ENCODE measurements around the gene BCAR1. TPM values are rescaled to one million over a fixed set of nuclear protein-coding genes. Genes with fewer than 3 reads are reported as not detected.
A peak's percentile ranks its signal among the peaks of the same experiment; 100 is the strongest.

The BCAR1 gene
- total RNA-seq, 1 experiment from 2014 or later = 68.4 TPM

GRCh38 chr16:75252946-75253911 is 1.8 kb upstream of the BCAR1 start:
- Histone ChIP-seq H3K36me3 (replicated peaks; ENCODE audit: control insufficient read depth, insufficient read depth, low read length) (peaks cover 2% of the 10 kb centered on the region; the same call in 1 of the 2 replicates), H3K4me3 (ENCODE audit: insufficient read depth, low read depth, low read length) (no peak overlapping the region; the same call in 1 of the 2 replicates), H3K27me3 (ENCODE audit: control insufficient read depth, insufficient read depth, low read length) (no peaks in the 10 kb centered on the region)
- DNase-seq = peak; percentile 95

GRCh38 chr16:75252049-75252864 is 833 bp upstream of the BCAR1 start:
- H3K36me3 ChIP-seq (replicated peaks; ENCODE audit: control insufficient read depth, insufficient read depth, low read length) = peaks cover 2% of the 10 kb centered on the region; the same call in 1 of the 2 replicates
- H3K4me3 ChIP-seq (ENCODE audit: insufficient read depth, low read depth, low read length) = peak overlapping the region; percentile 30; the same call in 1 of the 2 replicates
- no peaks in the 10 kb centered on the region for H3K27me3 ChIP-seq (ENCODE audit: control insufficient read depth, insufficient read depth, low read length)
- no peak for DNase-seq

GRCh38 chr16:75250809-75251279 is 580 bp downstream of the BCAR1 start:
- H3K36me3 ChIP-seq (replicated peaks; ENCODE audit: control insufficient read depth, insufficient read depth, low read length) = peaks cover 2% of the 10 kb centered on the region
- H3K4me3 ChIP-seq (ENCODE audit: insufficient read depth, low read depth, low read length) = peak overlapping the region; percentile 88
- H3K27me3 ChIP-seq (ENCODE audit: control insufficient read depth, insufficient read depth, low read length) = no peaks in the 10 kb centered on the region
- peak; percentile 85 for DNase-seq

GRCh38 chr16:75250089-75250808 is 1.2 kb downstream of the BCAR1 start:
- peak; percentile 82 for DNase-seq
- peak overlapping the region; percentile 88 for H3K4me3 ChIP-seq (ENCODE audit: insufficient read depth, low read depth, low read length)
- H3K36me3 ChIP-seq (replicated peaks; ENCODE audit: control insufficient read depth, insufficient read depth, low read length) = peaks cover 2% of the 10 kb centered on the region
- no peaks in the 10 kb centered on the region for H3K27me3 ChIP-seq (ENCODE audit: control insufficient read depth, insufficient read depth, low read length)

GRCh38 chr16:75249441-75249840 is 2.0 kb downstream of the BCAR1 start:
- DNase-seq = no peak
- Histone ChIP-seq H3K36me3 (replicated peaks; ENCODE audit: control insufficient read depth, insufficient read depth, low read length) (peaks cover 2% of the 10 kb centered on the region), H3K4me3 (ENCODE audit: insufficient read depth, low read depth, low read length) (no peak overlapping the region), H3K27me3 (ENCODE audit: control insufficient read depth, insufficient read depth, low read length) (no peaks in the 10 kb centered on the region)

GRCh38 chr16:75248536-75249380 is 2.7 kb downstream of the BCAR1 start:
- Histone ChIP-seq H3K4me3 (ENCODE audit: insufficient read depth, low read depth, low read length) (no peak overlapping the region), H3K36me3 (replicated peaks; ENCODE audit: control insufficient read depth, insufficient read depth, low read length) (peaks cover 2% of the 10 kb centered on the region), H3K27me3 (ENCODE audit: control insufficient read depth, insufficient read depth, low read length) (no peaks in the 10 kb centered on the region)
- DNase-seq = no peak

- no peak for DNase-seq
- H3K27me3 ChIP-seq (ENCODE audit: control insufficient read depth, insufficient read depth, low read length) = no peaks in the 10 kb centered on the region
- H3K36me3 ChIP-seq (replicated peaks; ENCODE audit: control insufficient read depth, insufficient read depth, low read length) = peaks cover 2% of the 10 kb centered on the region
- H3K4me3 ChIP-seq (ENCODE audit: insufficient read depth, low read depth, low read length) = no peak overlapping the region
These were observed 3.3 kb downstream of the BCAR1 start for GRCh38 chr16:75248142-75248535.

GRCh38 chr16:75247249-75247648 is 4.2 kb downstream of the BCAR1 start:
- peaks cover 6% of the 10 kb centered on the region for H3K36me3 ChIP-seq (replicated peaks; ENCODE audit: control insufficient read depth, insufficient read depth, low read length)
- no peak overlapping the region for H3K4me3 ChIP-seq (ENCODE audit: insufficient read depth, low read depth, low read length)
- H3K27me3 ChIP-seq (ENCODE audit: control insufficient read depth, insufficient read depth, low read length) = no peaks in the 10 kb centered on the region
- no peak for DNase-seq

GRCh38 chr16:75246504-75247205 is 4.8 kb downstream of the BCAR1 start:
- Histone ChIP-seq H3K36me3 (replicated peaks; ENCODE audit: control insufficient read depth, insufficient read depth, low read length) (peaks cover 11% of the 10 kb centered on the region), H3K27me3 (ENCODE audit: control insufficient read depth, insufficient read depth, low read length) (no peaks in the 10 kb centered on the region), H3K4me3 (ENCODE audit: insufficient read depth, low read depth, low read length) (no peak overlapping the region)
- DNase-seq = no peak

- peaks cover 19% of the 10 kb centered on the region for H3K36me3 ChIP-seq (replicated peaks; ENCODE audit: control insufficient read depth, insufficient read depth, low read length)
- peak; percentile 94 for DNase-seq
- no peaks in the 10 kb centered on the region for H3K27me3 ChIP-seq (ENCODE audit: control insufficient read depth, insufficient read depth, low read length)
- H3K4me3 ChIP-seq (ENCODE audit: insufficient read depth, low read depth, low read length) = no peak overlapping the region
These were observed 6.3 kb downstream of the BCAR1 start for GRCh38 chr16:75244844-75245758.

- no peak for DNase-seq
- no peak overlapping the region for H3K4me3 ChIP-seq (ENCODE audit: insufficient read depth, low read depth, low read length)
- no peaks in the 10 kb centered on the region for H3K27me3 ChIP-seq (ENCODE audit: control insufficient read depth, insufficient read depth, low read length)
- peaks cover 22% of the 10 kb centered on the region for H3K36me3 ChIP-seq (replicated peaks; ENCODE audit: control insufficient read depth, insufficient read depth, low read length)
These were observed 7.1 kb downstream of the BCAR1 start for GRCh38 chr16:75244225-75244809.

- peaks cover 22% of the 10 kb centered on the region for H3K36me3 ChIP-seq (replicated peaks; ENCODE audit: control insufficient read depth, insufficient read depth, low read length)
- DNase-seq = no peak
- H3K4me3 ChIP-seq (ENCODE audit: insufficient read depth, low read depth, low read length) = no peak overlapping the region
- no peaks in the 10 kb centered on the region for H3K27me3 ChIP-seq (ENCODE audit: control insufficient read depth, insufficient read depth, low read length)
These were observed 7.7 kb downstream of the BCAR1 start for GRCh38 chr16:75243667-75244224.
